ENCODE results near the gene PROZ. TPM values are rescaled to one million over a fixed set of nuclear protein-coding genes. Genes with fewer than 3 reads are reported as not detected.

PROZ gene
- total RNA-seq, 1 donor from 2014 or later: not detected

GRCh38 chr13:113143466-113144254, 14.8 kb upstream of the PROZ start:
- DNase-seq (ENCODE audit: low spot score, unreplicated experiment): no peak
- H3K27me3 Mint-ChIP-seq: no peaks in the 10 kb centered on the region
- no peak overlapping the region for H3K4me3 Mint-ChIP-seq (ENCODE audit: low read depth)
- H3K9me3 Mint-ChIP-seq (ENCODE audit: low read depth): no peaks in the 10 kb centered on the region
- H3K27ac Mint-ChIP-seq: no peak overlapping the region
- peaks cover 9% of the 10 kb centered on the region for H3K4me1 Mint-ChIP-seq (ENCODE audit: low read depth)
- H3K36me3 Mint-ChIP-seq (ENCODE audit: insufficient read depth): peaks cover 2% of the 10 kb centered on the region
- TF ChIP-seq, protein P1, sequence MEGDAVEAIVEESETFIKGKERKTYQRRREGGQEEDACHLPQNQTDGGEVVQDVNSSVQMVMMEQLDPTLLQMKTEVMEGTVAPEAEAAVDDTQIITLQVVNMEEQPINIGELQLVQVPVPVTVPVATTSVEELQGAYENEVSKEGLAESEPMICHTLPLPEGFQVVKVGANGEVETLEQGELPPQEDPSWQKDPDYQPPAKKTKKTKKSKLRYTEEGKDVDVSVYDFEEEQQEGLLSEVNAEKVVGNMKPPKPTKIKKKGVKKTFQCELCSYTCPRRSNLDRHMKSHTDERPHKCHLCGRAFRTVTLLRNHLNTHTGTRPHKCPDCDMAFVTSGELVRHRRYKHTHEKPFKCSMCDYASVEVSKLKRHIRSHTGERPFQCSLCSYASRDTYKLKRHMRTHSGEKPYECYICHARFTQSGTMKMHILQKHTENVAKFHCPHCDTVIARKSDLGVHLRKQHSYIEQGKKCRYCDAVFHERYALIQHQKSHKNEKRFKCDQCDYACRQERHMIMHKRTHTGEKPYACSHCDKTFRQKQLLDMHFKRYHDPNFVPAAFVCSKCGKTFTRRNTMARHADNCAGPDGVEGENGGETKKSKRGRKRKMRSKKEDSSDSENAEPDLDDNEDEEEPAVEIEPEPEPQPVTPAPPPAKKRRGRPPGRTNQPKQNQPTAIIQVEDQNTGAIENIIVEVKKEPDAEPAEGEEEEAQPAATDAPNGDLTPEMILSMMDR (IDR thresholded peaks at IDR 0.05; ENCODE audit: unreplicated experiment): no peak

- H3K27ac Mint-ChIP-seq: no peak overlapping the region
- TF ChIP-seq, protein P1 (IDR thresholded peaks at IDR 0.05; ENCODE audit: unreplicated experiment): no peak
- H3K27me3 Mint-ChIP-seq: no peaks in the 10 kb centered on the region
- no peaks in the 10 kb centered on the region for H3K9me3 Mint-ChIP-seq (ENCODE audit: low read depth)
- no peak overlapping the region for H3K4me3 Mint-ChIP-seq (ENCODE audit: low read depth)
- peaks cover 2% of the 10 kb centered on the region for H3K36me3 Mint-ChIP-seq (ENCODE audit: insufficient read depth)
- no peak for DNase-seq (ENCODE audit: low spot score, unreplicated experiment)
- peaks cover 3% of the 10 kb centered on the region for H3K4me1 Mint-ChIP-seq (ENCODE audit: low read depth)
Observed at GRCh38 chr13:113144255-113144629, 14.2 kb upstream of the PROZ start.

GRCh38 chr13:113145496-113145895, 13.0 kb upstream of the PROZ start:
- TF ChIP-seq, protein P1 (IDR thresholded peaks at IDR 0.05; ENCODE audit: unreplicated experiment): no peak
- Mint-ChIP-seq H3K9me3 (ENCODE audit: low read depth) (no peaks in the 10 kb centered on the region), H3K36me3 (ENCODE audit: insufficient read depth) (peaks cover 2% of the 10 kb centered on the region), H3K4me1 (ENCODE audit: low read depth) (peaks cover 3% of the 10 kb centered on the region), H3K27me3 (peaks cover 3% of the 10 kb centered on the region), H3K27ac (no peak overlapping the region), H3K4me3 (ENCODE audit: low read depth) (no peak overlapping the region)
- no peak for DNase-seq (ENCODE audit: low spot score, unreplicated experiment)

GRCh38 chr13:113145911-113146598, 12.4 kb upstream of the PROZ start:
- Mint-ChIP-seq H3K36me3 (ENCODE audit: insufficient read depth) (peaks cover 2% of the 10 kb centered on the region), H3K4me1 (ENCODE audit: low read depth) (peaks cover 3% of the 10 kb centered on the region), H3K9me3 (ENCODE audit: low read depth) (no peaks in the 10 kb centered on the region), H3K4me3 (ENCODE audit: low read depth) (no peak overlapping the region), H3K27me3 (peaks cover 6% of the 10 kb centered on the region), H3K27ac (no peak overlapping the region)
- TF ChIP-seq, protein P1 (IDR thresholded peaks at IDR 0.05; ENCODE audit: unreplicated experiment): no peak
- DNase-seq (ENCODE audit: low spot score, unreplicated experiment): no peak

- TF ChIP-seq, protein P1 (IDR thresholded peaks at IDR 0.05; ENCODE audit: unreplicated experiment): no peak
- no peak for DNase-seq (ENCODE audit: low spot score, unreplicated experiment)
- Mint-ChIP-seq H3K27ac (no peak overlapping the region), H3K36me3 (ENCODE audit: insufficient read depth) (peaks cover 2% of the 10 kb centered on the region), H3K4me3 (ENCODE audit: low read depth) (no peak overlapping the region), H3K9me3 (ENCODE audit: low read depth) (no peaks in the 10 kb centered on the region), H3K4me1 (ENCODE audit: low read depth) (peaks cover 3% of the 10 kb centered on the region), H3K27me3 (peaks cover 13% of the 10 kb centered on the region)
Observed at GRCh38 chr13:113146750-113147149, 11.7 kb upstream of the PROZ start.
